Natural killer cell (primary cell): Measurements from ENCODE around the gene OBP2A. TPM values are rescaled to one million over a fixed set of nuclear protein-coding genes. Genes with fewer than 3 reads are reported as not detected.

Source experiments
- ATAC-seq, 3 donors: fragments of 150-1000 bp in 2 of 3; fragments of 200-7000 bp in 1 of 3; cut with Tn5 transposase; 1 replicate in 1 of 3; 2 replicates in 2 of 3; pipeline ENCODE4 v1.10.0; 2021; ENCODE audit warnings: mild to moderate bottlenecking in 2 of 3, moderate library complexity in 2 of 3
- DNase-seq, 2 donors: peaks; one replicate each; pipeline versions ENCODE4 v3.0.0 to v3.0.0-alpha.2; 2013 to 2021; ENCODE audit warnings: mixed read lengths in 1 of 2
- H3K27ac ChIP-seq: one replicate; pipeline ENCODE4 v1.5.1; 2013; ENCODE audit warnings: mild to moderate bottlenecking, low read length
- H3K27me3 ChIP-seq: one replicate; pipeline ENCODE4 v1.6.1; 2013; ENCODE audit warnings: low read length; ENCODE audit not compliant: control insufficient read depth, insufficient read depth
- H3K36me3 ChIP-seq: one replicate; pipeline ENCODE4 v1.6.1; 2013; ENCODE audit warnings: low read length; ENCODE audit not compliant: control insufficient read depth, insufficient read depth
- H3K4me1 ChIP-seq: one replicate; pipeline ENCODE4 v1.6.1; 2013; ENCODE audit warnings: low read length; ENCODE audit not compliant: control insufficient read depth, insufficient read depth
- H3K4me3 ChIP-seq: one replicate; pipeline ENCODE4 v1.5.1; 2013; ENCODE audit warnings: low read length
- H3K9me3 ChIP-seq: one replicate; pipeline ENCODE4 v1.6.1; 2013; ENCODE audit warnings: low read length; ENCODE audit not compliant: control insufficient read depth, insufficient read depth
- H3K27ac Mint-ChIP-seq, 2 donors: one replicate each; pipeline ENCODE4 v1.8.0; 2022; ENCODE audit warnings: mild to moderate bottlenecking in 2 of 2, mixed read lengths in 2 of 2, moderate library complexity in 1 of 2
- H3K27me3 Mint-ChIP-seq, 2 donors: one replicate each; pipeline ENCODE4 v1.8.0; 2022; ENCODE audit warnings: low read depth in 2 of 2, mixed read lengths in 2 of 2
- H3K36me3 Mint-ChIP-seq: one replicate; pipeline ENCODE4 v1.8.0; 2022; ENCODE audit warnings: mixed read lengths
- H3K4me1 Mint-ChIP-seq, 2 donors: one replicate each; pipeline ENCODE4 v1.8.0; 2022; ENCODE audit warnings: mixed read lengths in 2 of 2
- H3K4me3 Mint-ChIP-seq: one replicate; pipeline ENCODE4 v1.8.0; 2022; ENCODE audit warnings: mild to moderate bottlenecking, moderate library complexity, mixed read lengths
- H3K9me3 Mint-ChIP-seq, 2 donors: one replicate each; pipeline ENCODE4 v1.8.0; 2022; ENCODE audit warnings: mixed read lengths in 2 of 2
- WGBS: methylation state at CpG from one replicate; pipeline ENCODE4 v1.1.7; 2013; ENCODE audit warnings: missing lambda C conversion rate; ENCODE audit not compliant: insufficient coverage; 5-methylcytosine and 5-hydroxymethylcytosine counted together
- intact Hi-C: fragments of 100-400 bp; cut with micrococcal nuclease; formaldehyde crosslinking; loops from one replicate; pipeline ENCODE4 v1.14.2; 2022
- total RNA-seq, 4 donors: library from RNA; stranded (reverse); fragments of 120-200 nt in 1 of 4; gene quantifications; one replicate each; pipeline versions ENCODE4 v1.2.3 to v1.2.4, GENCODE V29; 2013 to 2022
- TF ChIP-seq, protein P1 (sequence below): fragments of 200-600 bp; IDR thresholded peaks from one replicate; pipeline ENCODE4 v1.8.0; 2022; ENCODE audit warnings: antibody characterized with exemption

OBP2A gene
- total RNA-seq, 3 donors from 2014 or later (not counting 1 experiment from before 2014, with no cell fraction given), result not detected

DNA sequence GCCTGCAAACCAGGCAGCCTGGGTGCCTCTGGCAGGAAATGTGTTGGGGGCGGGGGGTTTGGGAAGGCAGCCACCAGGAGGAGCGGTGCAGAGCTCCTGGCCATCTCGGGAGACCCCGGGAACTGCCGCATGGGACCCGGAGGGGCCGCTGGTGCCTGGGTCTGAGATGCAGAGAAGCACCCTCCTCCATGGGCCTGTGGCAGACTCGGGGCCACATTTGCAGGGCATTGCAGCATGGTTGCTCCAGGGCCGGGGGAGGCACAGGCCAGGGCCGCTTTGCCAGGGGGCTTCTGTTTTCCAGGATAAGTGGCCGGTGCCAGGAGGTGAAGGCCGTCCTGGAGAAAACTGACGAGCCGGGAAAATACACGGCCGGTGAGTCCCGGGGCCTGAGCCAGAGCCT is 23.0 kb upstream of the OBP2A start:
- H3K36me3 Mint-ChIP-seq, result no peaks in the 10 kb centered on the region

DNA sequence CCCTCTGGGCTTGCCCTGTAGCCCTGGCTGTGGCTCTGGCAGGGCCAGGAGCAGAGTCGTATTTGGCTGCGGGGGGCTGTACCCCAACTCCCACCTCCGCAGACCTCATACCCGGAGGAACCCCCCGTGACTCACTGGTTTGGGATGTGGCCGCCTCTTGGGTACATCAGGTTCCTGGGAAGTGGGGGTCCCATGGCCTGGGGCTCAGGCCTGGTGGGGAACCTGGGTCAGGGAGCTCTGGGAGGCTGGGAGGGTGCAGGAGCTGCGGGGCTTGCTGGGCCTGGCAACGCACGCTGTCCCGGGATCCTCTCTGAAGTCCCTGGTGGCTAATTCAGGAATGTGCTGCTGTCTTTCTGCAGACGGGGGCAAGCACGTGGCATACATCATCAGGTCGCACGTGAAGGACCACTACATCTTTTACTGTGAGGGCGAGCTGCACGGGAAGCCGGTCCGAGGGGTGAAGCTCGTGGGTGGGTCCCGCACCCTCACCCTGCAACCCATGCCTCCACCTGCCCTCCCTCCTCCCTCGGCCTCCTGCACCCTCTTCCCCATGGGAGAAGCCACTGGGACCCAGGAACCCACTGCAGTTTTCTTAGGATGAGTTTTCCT is 22.3 kb upstream of the OBP2A start:
- Histone ChIP-seq H3K4me3 (no peak overlapping the region), H3K9me3 (no peaks in the 10 kb centered on the region), H3K27me3 (no peaks in the 10 kb centered on the region), H3K27ac (no peak overlapping the region), H3K36me3 (no peaks in the 10 kb centered on the region), H3K4me1 (no peaks in the 10 kb centered on the region)
- peaks cover 0 to 7% of the 10 kb centered on the region in 2 donors for H3K27me3 Mint-ChIP-seq
- H3K36me3 Mint-ChIP-seq, result no peaks in the 10 kb centered on the region
- no peak for ATAC-seq
- DNase-seq, result peak in 1 of 2 donors; percentile 10
- TF ChIP-seq, protein P1, sequence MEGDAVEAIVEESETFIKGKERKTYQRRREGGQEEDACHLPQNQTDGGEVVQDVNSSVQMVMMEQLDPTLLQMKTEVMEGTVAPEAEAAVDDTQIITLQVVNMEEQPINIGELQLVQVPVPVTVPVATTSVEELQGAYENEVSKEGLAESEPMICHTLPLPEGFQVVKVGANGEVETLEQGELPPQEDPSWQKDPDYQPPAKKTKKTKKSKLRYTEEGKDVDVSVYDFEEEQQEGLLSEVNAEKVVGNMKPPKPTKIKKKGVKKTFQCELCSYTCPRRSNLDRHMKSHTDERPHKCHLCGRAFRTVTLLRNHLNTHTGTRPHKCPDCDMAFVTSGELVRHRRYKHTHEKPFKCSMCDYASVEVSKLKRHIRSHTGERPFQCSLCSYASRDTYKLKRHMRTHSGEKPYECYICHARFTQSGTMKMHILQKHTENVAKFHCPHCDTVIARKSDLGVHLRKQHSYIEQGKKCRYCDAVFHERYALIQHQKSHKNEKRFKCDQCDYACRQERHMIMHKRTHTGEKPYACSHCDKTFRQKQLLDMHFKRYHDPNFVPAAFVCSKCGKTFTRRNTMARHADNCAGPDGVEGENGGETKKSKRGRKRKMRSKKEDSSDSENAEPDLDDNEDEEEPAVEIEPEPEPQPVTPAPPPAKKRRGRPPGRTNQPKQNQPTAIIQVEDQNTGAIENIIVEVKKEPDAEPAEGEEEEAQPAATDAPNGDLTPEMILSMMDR, result no peak
- H3K4me3 Mint-ChIP-seq, result no peak overlapping the region
- no peaks in the 10 kb centered on the region for H3K4me1 Mint-ChIP-seq
- intact Hi-C loops, result no loop called here
- no peaks in the 10 kb centered on the region for H3K9me3 Mint-ChIP-seq
- no peak overlapping the region for H3K27ac Mint-ChIP-seq
- WGBS, result 90% methylated on average over 21 of the region's 21 CpGs

More for the DNA sequence above, 23.0 kb upstream of the OBP2A start:
- TF ChIP-seq, protein P1, result no peak
- ATAC-seq, result no peak
- Histone ChIP-seq H3K36me3 (no peaks in the 10 kb centered on the region), H3K27ac (no peak overlapping the region), H3K4me1 (no peaks in the 10 kb centered on the region), H3K9me3 (no peaks in the 10 kb centered on the region), H3K27me3 (no peaks in the 10 kb centered on the region), H3K4me3 (no peak overlapping the region)
- Mint-ChIP-seq H3K9me3 (no peaks in the 10 kb centered on the region), H3K4me3 (no peak overlapping the region), H3K27ac (no peak overlapping the region), H3K4me1 (no peaks in the 10 kb centered on the region), H3K27me3 (peaks cover 3 to 7% of the 10 kb centered on the region in 2 donors)
- WGBS, result 78% methylated on average over 17 of the region's 17 CpGs
- DNase-seq, result peak in 1 of 2 donors; percentile 6
- intact Hi-C loops, result no loop called here

DNA sequence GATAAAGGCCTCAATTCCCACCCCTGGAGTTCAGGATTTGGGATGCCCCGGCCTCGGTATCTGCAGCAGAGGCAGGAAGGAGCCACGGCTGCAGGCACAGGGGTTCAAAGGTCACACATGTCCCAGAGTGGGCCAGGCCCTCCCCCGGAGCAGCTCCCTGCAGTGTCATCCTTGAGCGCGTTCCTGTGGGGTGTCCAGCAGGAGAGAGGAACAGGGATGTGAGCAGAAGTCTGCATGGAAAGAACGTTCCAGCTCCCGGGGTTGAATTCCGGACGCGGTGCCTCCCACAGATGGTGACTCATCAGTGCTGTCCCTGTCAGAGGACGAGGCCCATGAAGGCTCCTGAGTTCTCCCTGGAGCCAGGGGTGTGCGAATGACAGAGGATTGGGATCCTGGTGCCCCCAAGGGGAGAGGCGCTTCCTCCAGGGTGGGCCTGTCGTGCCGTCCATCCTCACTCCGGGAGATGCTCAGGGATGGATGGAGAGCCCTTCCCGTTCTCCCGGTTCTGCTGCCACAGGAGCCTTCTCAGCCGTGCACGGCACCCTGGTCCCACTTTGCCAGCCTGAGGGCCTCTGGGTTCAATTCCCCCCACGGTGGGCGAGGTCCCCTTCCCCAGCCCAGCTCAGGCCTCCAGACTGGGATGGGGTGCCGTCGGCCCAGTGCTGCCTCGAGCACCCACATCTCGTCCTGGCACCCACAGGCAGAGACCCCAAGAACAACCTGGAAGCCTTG is 21.6 kb upstream of the OBP2A start:
- Mint-ChIP-seq H3K27me3 (peaks cover 0 to 2% of the 10 kb centered on the region in 2 donors), H3K27ac (no peak overlapping the region), H3K4me1 (no peaks in the 10 kb centered on the region), H3K36me3 (no peaks in the 10 kb centered on the region), H3K9me3 (no peaks in the 10 kb centered on the region), H3K4me3 (no peak overlapping the region)
- H3K9me3 ChIP-seq, result no peaks in the 10 kb centered on the region
- no peak overlapping the region for H3K4me3 ChIP-seq
- ATAC-seq, result peak in 1 of 3 donors; percentile 3
- DNase-seq, result peak in 1 of 2 donors; percentile 9
- intact Hi-C loops, result no loop called here
- H3K27ac ChIP-seq, result no peak overlapping the region
- TF ChIP-seq, protein P1, result no peak
- no peaks in the 10 kb centered on the region for H3K27me3 ChIP-seq
- WGBS, result 81% methylated on average over 27 of the region's 27 CpGs
- no peaks in the 10 kb centered on the region for H3K4me1 ChIP-seq
- no peaks in the 10 kb centered on the region for H3K36me3 ChIP-seq
